Fibroblast of mammary gland (primary cell): ENCODE results near the gene EPHB2.
A peak's percentile ranks its signal among the peaks of the same experiment; 100 is the strongest.

ENCODE experiments used
- DNase-seq: peaks from one replicate; pipeline ENCODE4 v3.0.0-alpha.2; 2010; ENCODE audit warnings: low read depth
- H3K4me3 ChIP-seq: 2 replicates; pipeline ENCODE4 v1.5.1; 2011; ENCODE audit warnings: low read depth, mild to moderate bottlenecking, low read length, moderate library complexity; ENCODE audit not compliant: control insufficient read depth
- CTCF ChIP-seq: conservative IDR thresholded peaks from 2 replicates; pipeline ENCODE4 v1.5.1; 2011; ENCODE audit warnings: low read depth, low read length, inconsistent platforms; ENCODE audit not compliant: control insufficient read depth, insufficient read depth

Gene EPHB2

GRCh38 chr1:22717037-22717760 is 6.6 kb downstream of the EPHB2 start:
- no peak for TF ChIP-seq CTCF
- no peak for DNase-seq

GRCh38 chr1:22721122-22721873 is 10.7 kb downstream of the EPHB2 start:
- no peak overlapping the region for H3K4me3 ChIP-seq
- peak; percentile 78 for DNase-seq
- no peak for TF ChIP-seq CTCF

More at GRCh38 chr1:22717037-22717760, 6.6 kb downstream of the EPHB2 start:
- H3K4me3 ChIP-seq = no peak overlapping the region

GRCh38 chr1:22722901-22723550 is 12.4 kb downstream of the EPHB2 start:
- H3K4me3 ChIP-seq = no peak overlapping the region
- no peak for TF ChIP-seq CTCF

GRCh38 chr1:22727873-22728272 is 17.2 kb downstream of the EPHB2 start:
- TF ChIP-seq CTCF = no peak
- H3K4me3 ChIP-seq = no peak overlapping the region
- no peak for DNase-seq

More at GRCh38 chr1:22722901-22723550, 12.4 kb downstream of the EPHB2 start:
- DNase-seq = no peak

- DNase-seq = no peak
- no peak for TF ChIP-seq CTCF
- H3K4me3 ChIP-seq = no peak overlapping the region
Measured at GRCh38 chr1:22728751-22729399, 18.2 kb downstream of the EPHB2 start.

GRCh38 chr1:22729400-22729773 is 18.7 kb downstream of the EPHB2 start:
- H3K4me3 ChIP-seq = no peak overlapping the region
- TF ChIP-seq CTCF = no peak
- no peak for DNase-seq
